D341Med (cell line): Measurements from ENCODE around the gene PRPF4.
A peak's percentile ranks its signal among the peaks of the same experiment; 100 is the strongest.

Experiments
- DNase-seq: peaks from one replicate; pipeline ENCODE4 v3.0.0; 2012; ENCODE audit warnings: low spot score

PRPF4 gene

GRCh38 chr9:113311961-113312360 lies 36.5 kb downstream of the PRPF4 start:
- DNase-seq: no peak

- DNase-seq: no peak
These were observed 37.8 kb downstream of the PRPF4 start for GRCh38 chr9:113313261-113313660.

GRCh38 chr9:113315231-113315630 lies 39.8 kb downstream of the PRPF4 start:
- no peak for DNase-seq

GRCh38 chr9:113316030-113316429 lies 40.6 kb downstream of the PRPF4 start:
- DNase-seq: no peak

- DNase-seq: no peak
These were observed 42.3 kb downstream of the PRPF4 start for GRCh38 chr9:113317777-113318176.

GRCh38 chr9:113319054-113319453 lies 43.6 kb downstream of the PRPF4 start:
- no peak for DNase-seq

- no peak for DNase-seq
These were observed 44.6 kb downstream of the PRPF4 start for GRCh38 chr9:113320051-113320450.

- no peak for DNase-seq
These were observed 47.2 kb downstream of the PRPF4 start for GRCh38 chr9:113322671-113323070.

- no peak for DNase-seq
These were observed 50.8 kb downstream of the PRPF4 start for GRCh38 chr9:113326230-113326629.

- no peak for DNase-seq
These were observed 52.8 kb downstream of the PRPF4 start for GRCh38 chr9:113328045-113328782.

GRCh38 chr9:113331780-113332179 lies 56.3 kb downstream of the PRPF4 start:
- DNase-seq: no peak

GRCh38 chr9:113337714-113338113 lies 62.3 kb downstream of the PRPF4 start:
- DNase-seq: no peak

- peak; percentile 94 for DNase-seq
These were observed 64.7 kb downstream of the PRPF4 start, which contains the start of gene WDR31 for GRCh38 chr9:113340011-113340699. Gene WDR31, minus strand, starts transcription at chr9:113340275. Its CDS starts 8,253 bp downstream, at chr9:113332022.

GRCh38 chr9:113341712-113342410 lies 66.4 kb downstream of the PRPF4 start:
- no peak for DNase-seq
